Measurements from ENCODE around the gene COA1. TPM values are rescaled to one million over a fixed set of nuclear protein-coding genes. Genes with fewer than 3 reads are reported as not detected.

COA1 gene
- polyA plus RNA-seq, 1 donor (not counting 4 experiments of a cell fraction or from before 2014, with no cell fraction given) = 32.2 TPM

DNA sequence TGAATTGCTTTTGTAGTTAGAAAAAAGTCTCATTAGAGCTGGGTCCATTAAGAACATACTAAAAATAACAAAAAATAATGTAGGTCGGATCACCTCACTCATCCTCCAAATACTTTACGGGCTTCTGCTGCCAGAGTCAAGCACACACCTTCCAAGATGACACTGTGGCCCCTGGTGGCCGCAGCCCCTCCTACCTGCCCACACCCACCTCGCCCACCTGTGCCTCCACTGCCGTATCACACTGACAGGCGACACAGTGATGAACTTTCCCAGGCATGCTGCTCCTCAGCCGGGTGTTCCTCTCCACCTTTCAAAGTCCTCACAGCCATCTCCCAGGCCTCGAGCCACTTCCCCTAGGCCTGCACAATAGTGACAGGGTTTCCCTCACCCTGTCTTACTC, 85.5 kb downstream of the COA1 start:
- H3K36me3 ChIP-seq (ENCODE audit: control insufficient read depth in 2 of 2, extremely low read depth in 1 of 2, insufficient read depth in 2 of 2, low read length in 2 of 2) = peaks cover 6 to 25% of the 10 kb centered on the region in 2 experiments
- peaks cover 3% of the 10 kb centered on the region for H3K79me2 ChIP-seq (ENCODE audit: control insufficient read depth, insufficient read depth, low read length)
- H3K4me1 ChIP-seq (ENCODE audit: control insufficient read depth, extremely low read depth, insufficient read depth, low read length) = peaks cover 31% of the 10 kb centered on the region
- no peak for FAIRE-seq
- H3K9me3 ChIP-seq (ENCODE audit: control insufficient read depth, low read depth, low read length) = no peaks in the 10 kb centered on the region
- no peak for DNase-seq (ENCODE audit: low read depth, low spot score)
- H3K4me3 ChIP-seq (ENCODE audit: control insufficient read depth in 2 of 3, extremely low read depth in 1 of 3, insufficient read depth in 2 of 3, low read depth in 1 of 3, low read length in 3 of 3) = no peak overlapping the region
- no peak for TF ChIP-seq EZH2 (IDR thresholded peaks at IDR 0.05; ENCODE audit: low read length)
- TF ChIP-seq, protein P1, sequence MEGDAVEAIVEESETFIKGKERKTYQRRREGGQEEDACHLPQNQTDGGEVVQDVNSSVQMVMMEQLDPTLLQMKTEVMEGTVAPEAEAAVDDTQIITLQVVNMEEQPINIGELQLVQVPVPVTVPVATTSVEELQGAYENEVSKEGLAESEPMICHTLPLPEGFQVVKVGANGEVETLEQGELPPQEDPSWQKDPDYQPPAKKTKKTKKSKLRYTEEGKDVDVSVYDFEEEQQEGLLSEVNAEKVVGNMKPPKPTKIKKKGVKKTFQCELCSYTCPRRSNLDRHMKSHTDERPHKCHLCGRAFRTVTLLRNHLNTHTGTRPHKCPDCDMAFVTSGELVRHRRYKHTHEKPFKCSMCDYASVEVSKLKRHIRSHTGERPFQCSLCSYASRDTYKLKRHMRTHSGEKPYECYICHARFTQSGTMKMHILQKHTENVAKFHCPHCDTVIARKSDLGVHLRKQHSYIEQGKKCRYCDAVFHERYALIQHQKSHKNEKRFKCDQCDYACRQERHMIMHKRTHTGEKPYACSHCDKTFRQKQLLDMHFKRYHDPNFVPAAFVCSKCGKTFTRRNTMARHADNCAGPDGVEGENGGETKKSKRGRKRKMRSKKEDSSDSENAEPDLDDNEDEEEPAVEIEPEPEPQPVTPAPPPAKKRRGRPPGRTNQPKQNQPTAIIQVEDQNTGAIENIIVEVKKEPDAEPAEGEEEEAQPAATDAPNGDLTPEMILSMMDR (optimal IDR thresholded peaks at IDR 0.05 in 1 of 3, IDR thresholded peaks at IDR 0.05 in 1 of 3, conservative IDR thresholded peaks at IDR 0.05 in 1 of 3; ENCODE audit: extremely low read depth in 1 of 3, insufficient read depth in 2 of 3, low read length in 3 of 3) = no peak
- H3K9me1 ChIP-seq (ENCODE audit: control insufficient read depth, extremely low read depth, insufficient read depth, low read length) = no peaks in the 10 kb centered on the region
- no peak overlapping the region for H3K27ac ChIP-seq (ENCODE audit: control insufficient read depth, insufficient read depth, low read length)
- H3K4me2 ChIP-seq (ENCODE audit: control insufficient read depth, extremely low read depth, insufficient read depth, low read depth, low read length) = no peak overlapping the region
- dilution Hi-C loops (cut with MboI; ENCODE audit: extremely low pct_ligation_motif_present, low sequenced_read_pairs) = no loop called here
- H3K27me3 ChIP-seq (ENCODE audit: control insufficient read depth, extremely low read depth, insufficient read depth, low read length) = no peaks in the 10 kb centered on the region
- H4K20me1 ChIP-seq (ENCODE audit: control insufficient read depth, extremely low read depth, insufficient read depth, low read length) = no peaks in the 10 kb centered on the region
- H2AFZ ChIP-seq (ENCODE audit: control insufficient read depth, low read length) = no peak overlapping the region
- no peak overlapping the region for H3K9ac ChIP-seq (ENCODE audit: control insufficient read depth, extremely low read depth, insufficient read depth, low read length)

GRCh38 chr7:43642897-43643630, 86.3 kb downstream of the COA1 start:
- Histone ChIP-seq H3K4me1 (ENCODE audit: control insufficient read depth, extremely low read depth, insufficient read depth, low read length) (peaks cover 27% of the 10 kb centered on the region), H3K27ac (ENCODE audit: control insufficient read depth, insufficient read depth, low read length) (no peak overlapping the region), H3K36me3 (ENCODE audit: control insufficient read depth in 2 of 2, extremely low read depth in 1 of 2, insufficient read depth in 2 of 2, low read length in 2 of 2) (peaks cover 6 to 27% of the 10 kb centered on the region in 2 experiments), H3K9ac (ENCODE audit: control insufficient read depth, extremely low read depth, insufficient read depth, low read length) (no peak overlapping the region), H3K27me3 (ENCODE audit: control insufficient read depth, extremely low read depth, insufficient read depth, low read length) (no peaks in the 10 kb centered on the region), H3K9me1 (ENCODE audit: control insufficient read depth, extremely low read depth, insufficient read depth, low read length) (no peaks in the 10 kb centered on the region), H3K4me3 (ENCODE audit: control insufficient read depth in 2 of 3, extremely low read depth in 1 of 3, insufficient read depth in 2 of 3, low read depth in 1 of 3, low read length in 3 of 3) (no peak overlapping the region), H2AFZ (ENCODE audit: control insufficient read depth, low read length) (no peak overlapping the region), H3K4me2 (ENCODE audit: control insufficient read depth, extremely low read depth, insufficient read depth, low read depth, low read length) (no peak overlapping the region), H3K9me3 (ENCODE audit: control insufficient read depth, low read depth, low read length) (no peaks in the 10 kb centered on the region), H4K20me1 (ENCODE audit: control insufficient read depth, extremely low read depth, insufficient read depth, low read length) (no peaks in the 10 kb centered on the region), H3K79me2 (ENCODE audit: control insufficient read depth, insufficient read depth, low read length) (peaks cover 3% of the 10 kb centered on the region)
- DNase-seq (ENCODE audit: low read depth, low spot score) (no peak), FAIRE-seq (no peak)
- TF ChIP-seq, protein P1 (optimal IDR thresholded peaks at IDR 0.05 in 1 of 3, IDR thresholded peaks at IDR 0.05 in 1 of 3, conservative IDR thresholded peaks at IDR 0.05 in 1 of 3; ENCODE audit: extremely low read depth in 1 of 3, insufficient read depth in 2 of 3, low read length in 3 of 3) = no peak
- TF ChIP-seq EZH2 (IDR thresholded peaks at IDR 0.05; ENCODE audit: low read length) = no peak
- dilution Hi-C loops (cut with MboI; ENCODE audit: extremely low pct_ligation_motif_present, low sequenced_read_pairs) = no loop called here
